RWPE2 (cell line): ENCODE data around the gene BNIP3.
A peak's percentile ranks its signal among the peaks of the same experiment; 100 is the strongest.

ENCODE experiments used
- ATAC-seq: fragments of 200-7000 bp; cut with Tn5 transposase; 3 replicates; pipeline ENCODE4 v1.9.1; 2021; ENCODE audit warnings: low read depth
- DNase-seq: peaks from one replicate; pipeline ENCODE4 v3.0.0-alpha.2; 2020; ENCODE audit warnings: low spot score
- H3K27ac ChIP-seq: fragments of 450-650 bp; 2 replicates; pipeline ENCODE4 v1.5.1; 2017; ENCODE audit warnings: mild to moderate bottlenecking; ENCODE audit not compliant: poor library complexity, severe bottlenecking
- H3K27me3 ChIP-seq: fragments of 250-450 bp; sonication (Bioruptor Pico); 2 replicates; pipeline ENCODE4 v1.5.1; 2021; ENCODE audit warnings: mild to moderate bottlenecking, moderate library complexity; ENCODE audit not compliant: insufficient read depth, poor library complexity, severe bottlenecking
- H3K36me3 ChIP-seq: fragments of 250-450 bp; sonication (Bioruptor Pico); 2 replicates; pipeline ENCODE4 v1.5.1; 2020; ENCODE audit warnings: low read depth, mild to moderate bottlenecking, moderate library complexity
- H3K4me1 ChIP-seq: fragments of 250-450 bp; sonication (Bioruptor Pico); 2 replicates; pipeline ENCODE4 v1.5.1; 2021; ENCODE audit warnings: mild to moderate bottlenecking, moderate library complexity; ENCODE audit not compliant: insufficient read depth, poor library complexity, severe bottlenecking
- H3K4me3 ChIP-seq: fragments of 250-450 bp; sonication (Bioruptor Pico); 2 replicates; pipeline ENCODE4 v1.5.1; 2021; ENCODE audit warnings: mild to moderate bottlenecking, moderate library complexity; ENCODE audit not compliant: severe bottlenecking
- H3K9me3 ChIP-seq: fragments of 250-450 bp; sonication (Bioruptor Pico); 2 replicates; pipeline ENCODE4 v1.5.1; 2021; ENCODE audit warnings: mild to moderate bottlenecking, moderate library complexity; ENCODE audit not compliant: severe bottlenecking
- CTCF ChIP-seq: fragments of 450-650 bp; IDR thresholded peaks from one replicate; pipeline ENCODE4 v1.5.1; 2017; ENCODE audit warnings: mild to moderate bottlenecking, moderate library complexity; ENCODE audit not compliant: poor library complexity, severe bottlenecking

Gene BNIP3

GRCh38 chr10:132023092-132023811 is 41.5 kb upstream of the BNIP3 start:
- Histone ChIP-seq H3K36me3 (no peaks in the 10 kb centered on the region), H3K4me1 (no peaks in the 10 kb centered on the region), H3K27me3 (peaks cover 13% of the 10 kb centered on the region), H3K27ac (no peak overlapping the region), H3K4me3 (peak overlapping the region; percentile 2), H3K9me3 (no peaks in the 10 kb centered on the region)
- peak; percentile 93 for TF ChIP-seq CTCF
- ATAC-seq (peak; percentile 81), DNase-seq (no peak)

- no peak overlapping the region for H3K4me3 ChIP-seq
- H3K4me1 ChIP-seq: no peaks in the 10 kb centered on the region
- H3K27me3 ChIP-seq: peaks cover 13% of the 10 kb centered on the region
- DNase-seq (no peak), ATAC-seq (no peak)
- H3K36me3 ChIP-seq: no peaks in the 10 kb centered on the region
- H3K9me3 ChIP-seq: no peaks in the 10 kb centered on the region
- TF ChIP-seq CTCF: no peak
- no peak overlapping the region for H3K27ac ChIP-seq
These were observed 40.5 kb upstream of the BNIP3 start for GRCh38 chr10:132022241-132022640.

GRCh38 chr10:132021504-132022143 is 39.9 kb upstream of the BNIP3 start:
- no peak for TF ChIP-seq CTCF
- no peaks in the 10 kb centered on the region for H3K36me3 ChIP-seq
- H3K9me3 ChIP-seq: no peaks in the 10 kb centered on the region
- DNase-seq (no peak), ATAC-seq (no peak)
- peaks cover 13% of the 10 kb centered on the region for H3K27me3 ChIP-seq
- no peak overlapping the region for H3K27ac ChIP-seq
- no peak overlapping the region for H3K4me3 ChIP-seq
- no peaks in the 10 kb centered on the region for H3K4me1 ChIP-seq

- Histone ChIP-seq H3K9me3 (no peaks in the 10 kb centered on the region), H3K36me3 (no peaks in the 10 kb centered on the region), H3K4me3 (no peak overlapping the region), H3K27ac (no peak overlapping the region), H3K4me1 (peaks cover 5% of the 10 kb centered on the region), H3K27me3 (peaks cover 13% of the 10 kb centered on the region)
- no peak for ATAC-seq
- DNase-seq: no peak
- TF ChIP-seq CTCF: no peak
These were observed 39.3 kb upstream of the BNIP3 start for GRCh38 chr10:132021046-132021445.

- Histone ChIP-seq H3K9me3 (no peaks in the 10 kb centered on the region), H3K4me3 (no peak overlapping the region), H3K4me1 (peaks cover 8% of the 10 kb centered on the region), H3K36me3 (no peaks in the 10 kb centered on the region), H3K27ac (no peak overlapping the region), H3K27me3 (peaks cover 13% of the 10 kb centered on the region)
- ATAC-seq (no peak), DNase-seq (no peak)
- no peak for TF ChIP-seq CTCF
These were observed 38.7 kb upstream of the BNIP3 start for GRCh38 chr10:132020456-132020855.
